ENCODE results near the gene TACR1. TPM values are rescaled to one million over a fixed set of nuclear protein-coding genes. Genes with fewer than 3 reads are reported as not detected.

The TACR1 gene
- polyA plus RNA-seq, 3 donors = 1.1 to 1.7 (median 1.3) TPM

DNA sequence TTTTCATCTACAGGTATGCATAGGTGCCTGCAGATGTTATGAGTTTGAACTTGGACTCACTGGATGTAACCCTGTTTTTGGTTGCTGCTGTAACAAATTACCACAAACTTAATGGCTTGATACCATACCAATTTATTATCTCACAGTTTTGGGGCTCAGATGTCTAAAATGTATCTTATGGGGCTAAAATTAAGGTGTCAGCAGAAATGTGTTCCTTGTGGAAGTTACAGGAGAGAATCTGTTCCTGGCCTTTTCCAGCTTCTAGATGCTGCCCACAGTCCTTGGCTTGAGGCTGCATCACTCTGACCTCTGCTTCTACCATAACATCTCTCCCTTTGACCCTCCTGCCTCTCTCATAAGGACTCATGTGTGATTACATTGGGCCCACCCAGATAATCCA lies 193.3 kb downstream of the TACR1 start:
- no peak for DNase-seq (ENCODE audit: extremely low read depth in 1 of 11, low read depth in 9 of 11, low spot score in 4 of 11)

DNA sequence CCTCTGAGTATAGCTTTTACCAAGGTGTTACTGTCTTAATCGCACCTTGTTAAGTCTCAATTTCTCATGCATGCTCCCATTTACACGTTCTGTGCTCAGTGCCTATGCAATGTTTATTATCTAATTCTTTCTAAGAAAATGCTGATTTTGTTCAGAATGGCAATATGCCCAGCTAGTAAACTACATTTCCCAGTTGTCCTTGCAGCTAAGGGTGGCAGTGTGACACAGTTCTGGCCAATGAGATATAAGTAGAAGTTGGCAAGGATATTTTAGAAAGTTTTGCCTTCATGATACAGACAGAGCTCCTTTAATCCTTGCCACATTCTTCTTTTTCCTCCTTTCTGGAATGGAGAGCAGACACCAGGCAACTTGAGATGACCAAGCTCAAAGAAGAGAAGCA lies 195.5 kb downstream of the TACR1 start:
- DNase-seq (ENCODE audit: extremely low read depth in 1 of 11, low read depth in 9 of 11, low spot score in 4 of 11) = no peak

DNA sequence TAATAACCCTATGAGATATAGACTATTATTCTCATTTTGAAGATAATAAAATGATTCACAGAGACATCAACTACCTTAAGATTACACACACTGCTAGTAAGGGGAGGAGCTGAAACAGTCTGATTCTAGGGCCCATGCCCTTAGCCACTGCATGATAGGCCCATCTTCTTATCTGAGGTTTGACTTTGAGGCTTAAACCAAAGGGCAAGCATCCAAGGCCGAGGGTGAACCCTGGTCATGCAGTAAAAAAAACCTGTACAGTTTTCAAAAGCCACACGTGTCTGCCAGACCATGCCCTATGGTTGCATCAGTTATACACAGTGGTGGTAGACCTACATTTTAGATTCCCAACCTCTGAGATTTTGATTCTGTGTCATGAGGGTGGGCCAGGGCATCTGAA lies 196.0 kb downstream of the TACR1 start:
- no peak for DNase-seq (ENCODE audit: extremely low read depth in 1 of 11, low read depth in 9 of 11, low spot score in 4 of 11)

- no peak for DNase-seq (ENCODE audit: extremely low read depth in 1 of 11, low read depth in 9 of 11, low spot score in 4 of 11)
These were observed 197.3 kb downstream of the TACR1 start for GRCh38 chr2:75002007-75002406.

DNA sequence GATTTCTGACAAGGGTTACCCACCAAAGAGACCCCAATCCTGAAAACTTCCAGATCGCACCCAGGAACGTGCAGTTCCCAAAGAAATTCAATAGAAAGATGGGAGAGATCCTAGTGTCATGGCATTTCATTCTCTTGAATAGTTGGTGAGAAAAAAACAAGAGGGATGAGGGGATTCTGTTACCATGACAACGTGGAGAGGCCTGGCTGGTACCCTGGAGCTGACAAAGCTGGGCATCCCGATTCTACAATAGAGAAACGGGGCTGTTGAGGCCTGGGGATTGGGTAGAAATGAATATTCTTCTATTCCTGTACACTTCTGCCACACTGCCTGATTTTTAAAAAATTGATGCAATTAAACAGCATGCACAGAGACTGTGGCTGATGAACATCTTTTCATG lies 199.9 kb downstream of the TACR1 start:
- no peak for DNase-seq (ENCODE audit: extremely low read depth in 1 of 11, low read depth in 9 of 11, low spot score in 4 of 11)

Other genes with a start within 250 kb of the TACR1 start
- gene POLE4, start 240.9 kb downstream of the TACR1 start, polyA plus RNA-seq (ENCODE audit: insufficient read length in 3 of 3) = 10 to 100 TPM; 34.6 to 43.7 (median 41.3) TPM